ENCODE data around the gene RFC2.

The RFC2 gene

DNA sequence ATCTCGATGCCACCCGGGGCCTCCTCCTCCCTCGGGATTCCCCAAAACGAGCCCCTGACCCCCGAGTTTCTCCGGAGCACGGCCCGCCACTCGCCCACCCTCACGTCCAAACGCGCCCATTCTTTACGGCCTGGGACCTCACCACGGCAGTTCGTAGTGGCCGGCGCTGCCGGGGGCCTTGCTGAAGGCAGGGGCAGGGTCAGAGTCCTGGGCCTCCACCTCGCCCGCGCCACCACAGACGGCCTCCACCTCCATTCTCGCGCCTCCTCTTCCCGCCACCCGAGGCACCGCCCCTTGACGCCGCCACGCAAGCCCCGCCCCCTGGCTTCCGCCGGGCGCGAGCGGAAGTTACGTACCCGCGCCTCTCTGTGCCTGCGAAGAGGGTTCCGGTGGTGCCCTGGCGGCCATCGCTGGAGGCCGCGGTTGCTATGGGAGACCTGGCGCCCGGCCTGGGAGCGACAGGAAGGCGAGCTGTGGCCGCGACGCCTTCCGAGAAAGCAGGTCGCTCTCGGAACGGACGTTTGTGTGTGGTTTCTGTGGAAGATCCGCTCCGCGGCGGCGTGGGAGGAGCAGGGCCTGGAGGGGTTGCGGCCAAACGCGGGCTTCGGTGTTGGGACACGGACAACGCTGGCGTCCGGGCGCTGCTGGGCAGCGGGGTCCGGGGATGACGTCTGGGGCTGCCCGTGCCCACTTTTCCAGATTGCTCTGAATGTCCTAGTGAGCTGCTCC, at the start of gene RFC2:
Gene RFC2 (minus strand): TSS at position 271 of the 729 bp plus-strand sequence. CDS start 16 bp downstream, at position 255.
- DNase-seq = peak; percentile 99 to 100

DNA sequence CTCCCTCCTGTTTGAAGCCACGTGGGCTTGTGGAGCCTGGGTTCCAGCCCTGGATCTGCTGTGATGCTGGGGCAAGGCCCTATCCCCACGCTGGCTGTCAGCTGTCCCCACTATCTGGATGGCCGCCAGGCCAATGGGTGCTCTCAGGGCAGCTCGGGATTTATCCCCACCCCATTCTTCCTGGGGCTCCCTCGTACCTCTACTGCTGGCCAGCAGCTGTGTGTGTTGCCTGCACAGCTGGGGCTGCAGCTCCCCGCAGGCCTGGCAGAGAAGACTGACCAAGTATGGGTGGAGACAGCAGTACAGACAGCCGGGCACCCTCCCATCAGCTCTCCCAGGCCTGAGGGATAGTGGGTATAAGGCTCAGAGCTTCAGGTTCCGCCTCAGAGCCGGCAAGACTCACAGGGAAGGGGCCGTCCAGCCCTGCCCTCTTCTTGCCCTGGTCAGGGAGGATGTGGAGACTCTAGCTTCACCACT, 48.6 kb upstream of the RFC2 start:
- no peak for DNase-seq

DNA sequence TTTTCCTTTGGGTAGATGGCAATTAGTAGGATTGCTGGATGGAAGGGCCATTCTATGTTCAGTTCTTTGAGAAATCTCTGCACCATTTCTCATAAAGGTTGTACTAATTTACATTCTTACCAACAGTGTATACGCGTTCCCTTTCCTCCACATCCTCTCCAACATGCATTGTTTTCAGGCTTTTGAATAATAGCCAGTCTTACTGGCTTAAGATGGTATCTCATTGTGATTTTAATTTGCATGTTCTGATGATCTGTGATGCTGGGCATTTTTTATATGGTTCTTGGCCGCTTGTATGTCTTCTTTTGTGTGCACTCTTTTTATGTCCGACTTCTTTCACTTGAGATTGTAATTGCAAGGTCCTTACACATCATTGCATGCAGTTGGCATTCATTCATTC, 46.7 kb upstream of the RFC2 start:
- DNase-seq = no peak

DNA sequence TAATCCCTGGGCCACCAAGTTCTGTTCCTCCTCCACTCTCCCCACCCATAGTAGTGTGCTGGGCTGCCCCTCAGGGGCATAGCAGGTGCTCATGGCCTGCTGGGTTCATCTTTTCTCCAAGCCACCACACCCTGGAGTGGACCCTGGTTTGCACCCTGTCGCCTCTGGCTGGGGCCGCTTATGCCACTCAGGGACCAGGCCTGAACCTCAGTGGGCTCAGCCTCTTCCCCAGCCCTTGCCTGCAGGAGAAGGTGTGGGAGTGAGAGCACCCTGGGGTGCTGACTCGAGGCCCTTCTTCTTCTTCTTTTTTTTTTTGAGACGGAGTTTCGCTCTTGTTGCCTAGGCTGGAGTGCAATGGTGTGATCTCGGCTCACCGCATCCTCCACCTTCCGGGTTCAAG, 45.2 kb upstream of the RFC2 start:
- DNase-seq = no peak

DNA sequence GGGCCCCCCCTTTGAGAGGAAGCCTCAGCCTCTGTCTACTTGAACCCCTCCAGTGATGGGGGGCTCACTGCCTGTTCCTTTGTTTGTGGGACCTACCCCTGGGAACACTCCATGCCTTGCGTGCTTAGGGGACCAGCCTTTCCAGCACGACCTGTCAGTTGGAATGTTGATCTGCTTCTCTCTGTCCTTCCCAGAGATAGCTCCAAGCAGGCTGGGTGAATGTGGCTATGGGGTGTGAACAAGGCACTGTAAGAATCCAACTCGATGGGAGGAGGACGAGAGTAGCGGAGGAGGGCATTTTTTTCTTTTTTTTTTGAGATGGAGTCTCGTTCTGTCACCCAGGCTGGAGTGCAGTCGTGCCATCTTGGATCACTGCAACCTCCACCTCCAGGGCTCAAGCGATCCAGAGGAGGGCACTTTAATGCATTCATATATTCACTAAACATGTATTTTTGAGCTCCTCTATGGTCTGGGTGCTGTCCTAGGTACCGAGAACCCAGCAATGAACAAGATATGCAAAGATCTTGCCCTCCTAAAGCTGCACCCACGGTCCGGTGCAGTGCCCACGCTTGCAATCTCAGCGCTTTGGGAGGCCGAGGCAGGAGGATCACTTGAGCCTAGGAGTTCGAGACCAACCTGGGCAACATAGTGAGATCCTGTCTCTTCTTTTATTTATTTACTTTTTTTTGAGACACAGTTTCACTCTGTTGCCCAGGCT, 43.5 kb upstream of the RFC2 start:
- DNase-seq = no peak

DNA sequence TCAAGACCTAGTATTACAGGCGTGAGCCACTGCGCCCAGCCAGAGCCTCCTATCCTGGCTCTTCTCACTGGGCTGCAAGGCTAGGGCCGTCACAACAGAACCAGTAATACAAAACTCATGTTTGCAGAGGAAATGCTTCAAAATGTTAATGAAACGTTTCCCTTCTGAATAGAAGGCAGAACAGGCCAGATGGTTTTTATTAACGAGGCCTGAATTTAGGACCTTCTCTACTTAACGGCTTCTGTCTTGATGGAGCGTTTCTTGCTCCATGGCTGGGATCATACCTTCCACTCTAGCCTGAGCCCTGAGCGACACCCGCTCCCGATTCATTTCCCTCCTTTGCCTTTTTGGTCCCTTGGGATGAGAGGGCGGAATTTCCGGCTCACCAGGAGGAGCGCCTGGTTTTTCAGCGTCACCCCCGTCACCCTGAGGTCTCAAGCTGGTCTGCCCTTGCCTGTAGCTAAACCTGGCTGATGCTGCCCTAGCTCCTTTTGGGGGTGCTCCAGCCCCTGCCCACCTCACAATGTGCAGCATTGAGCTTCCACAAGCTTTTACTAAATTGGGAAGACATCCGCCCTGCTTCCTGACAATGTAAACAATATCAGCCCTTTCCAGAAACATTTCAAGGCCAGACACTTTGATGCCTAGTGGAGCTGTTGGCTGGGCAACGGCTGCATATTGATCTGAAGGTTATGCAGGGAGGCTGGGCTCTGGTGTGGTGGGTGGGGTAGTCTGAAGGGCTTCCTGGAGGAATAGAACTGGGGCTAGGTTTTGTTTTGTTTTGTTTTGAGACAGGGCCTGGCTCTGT, 40.2 kb upstream of the RFC2 start:
- no peak for DNase-seq

DNA sequence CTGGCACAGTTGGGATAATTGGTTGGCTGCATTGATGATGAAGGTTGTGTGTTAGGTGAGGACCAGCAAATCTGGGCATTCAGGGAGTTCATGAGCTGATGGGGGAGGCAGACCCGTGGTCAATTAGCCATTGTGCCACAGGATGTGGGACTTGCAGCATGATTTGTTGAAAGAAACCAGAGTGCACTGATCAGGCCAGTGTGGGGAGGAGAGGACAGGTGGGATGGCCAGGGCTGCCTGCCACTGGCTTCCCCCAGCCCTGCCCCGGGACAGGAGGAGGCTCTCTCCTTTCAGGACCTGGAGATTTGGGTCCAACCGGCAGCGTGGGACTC, 39.3 kb upstream of the RFC2 start:
- no peak for DNase-seq

DNA sequence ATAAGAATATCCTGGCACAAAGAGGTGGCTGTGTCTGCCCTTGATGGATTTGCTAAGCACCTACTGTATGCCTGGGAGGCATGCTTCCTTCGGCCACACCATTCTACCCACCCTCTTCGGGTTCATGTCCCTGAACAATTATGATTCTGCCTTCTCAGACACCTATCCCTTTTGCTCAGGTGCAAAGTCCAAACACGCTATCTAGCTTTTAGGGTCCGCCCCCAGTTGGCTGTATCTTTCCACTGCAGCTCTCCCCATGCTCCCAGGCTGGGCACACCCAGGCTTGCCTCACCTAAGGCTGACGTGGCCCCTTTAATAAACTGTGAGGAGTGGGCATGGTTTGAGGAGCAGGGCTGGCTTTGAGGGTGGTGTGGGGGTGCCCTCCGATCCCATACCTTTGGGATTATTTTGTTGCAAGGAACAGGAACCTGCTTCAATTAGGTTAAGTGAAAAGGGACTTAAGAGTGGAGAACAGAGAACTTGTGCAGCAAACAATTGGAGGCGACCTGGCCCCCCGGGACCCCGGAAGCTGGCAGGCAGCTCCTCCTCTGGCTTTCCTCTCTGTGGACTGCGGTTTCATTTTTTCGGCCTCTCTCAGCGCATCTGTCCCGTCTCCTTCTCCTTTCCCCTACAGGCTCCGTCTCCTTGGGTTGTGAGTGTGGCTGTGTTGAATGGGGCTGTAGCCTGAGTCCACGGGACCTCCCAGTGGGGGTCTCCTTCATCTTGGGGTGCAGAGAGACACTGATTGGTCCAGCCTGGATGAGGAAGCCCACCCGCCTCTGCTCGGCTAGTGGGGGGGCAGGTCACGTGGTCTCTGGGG, 38.8 kb upstream of the RFC2 start:
- DNase-seq = no peak

DNA sequence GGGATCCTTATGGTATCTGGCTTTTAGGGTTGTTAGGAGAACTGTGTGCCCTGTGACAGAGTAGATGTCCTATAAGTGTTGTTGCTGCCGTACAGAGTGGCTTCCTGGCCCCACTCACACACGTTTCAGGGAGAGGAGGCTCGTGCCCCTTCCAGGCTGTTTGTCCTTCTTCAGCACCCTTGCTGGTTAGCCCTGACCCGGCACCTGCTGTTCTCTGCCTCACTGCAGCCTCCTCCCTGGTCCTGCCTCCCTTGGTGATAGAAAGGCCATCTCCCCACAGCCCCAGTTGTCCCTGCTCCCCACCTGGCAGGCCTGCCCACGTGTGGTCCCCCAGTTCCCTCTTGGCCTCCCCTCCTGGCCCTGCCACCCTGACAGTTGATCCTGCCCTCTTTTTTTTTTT, 37.3 kb upstream of the RFC2 start:
- no peak for DNase-seq

DNA sequence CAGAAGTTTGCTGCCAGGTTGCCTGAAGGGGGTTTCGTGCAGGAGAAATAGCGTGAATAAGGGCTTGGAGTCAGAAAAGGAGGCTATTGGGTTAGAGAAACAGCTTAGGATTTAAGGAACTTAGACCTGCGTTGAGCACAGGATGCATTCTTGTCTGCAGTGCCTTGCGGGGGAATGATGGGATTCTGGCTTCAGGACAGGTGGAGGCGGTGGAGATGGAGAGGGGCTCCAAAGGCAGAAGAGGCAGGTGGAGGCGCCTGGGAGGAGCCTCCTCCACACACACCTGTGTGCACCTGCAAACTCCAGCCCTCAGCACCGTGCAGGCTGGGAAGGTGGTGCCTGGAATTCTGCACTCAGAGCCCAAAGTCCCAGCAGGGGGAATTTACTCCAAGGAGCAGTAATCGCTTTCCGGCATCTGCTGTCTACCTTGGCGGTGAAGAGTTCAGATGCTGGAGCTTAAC, 36.8 kb upstream of the RFC2 start:
- DNase-seq = no peak

DNA sequence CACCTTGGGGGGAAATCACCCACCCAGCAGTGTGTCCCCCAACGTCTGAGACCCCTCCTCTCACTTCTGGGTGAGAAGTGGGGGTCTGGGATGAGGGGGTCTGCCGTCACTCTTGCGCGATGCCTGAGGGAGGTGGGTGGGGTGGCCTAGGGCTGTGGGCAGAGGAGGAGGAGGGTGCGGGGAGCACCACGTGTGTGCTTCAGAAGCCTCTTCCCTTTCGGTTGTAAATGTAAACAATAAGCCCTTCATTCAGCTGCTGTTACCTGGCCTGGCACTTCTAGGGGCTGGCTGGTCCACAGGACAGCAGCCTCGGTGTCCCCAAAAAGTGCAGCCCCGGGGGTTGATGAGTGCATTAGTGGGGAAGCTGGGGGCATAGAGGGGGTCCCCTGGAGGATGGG, 36.4 kb upstream of the RFC2 start:
- DNase-seq = no peak

DNA sequence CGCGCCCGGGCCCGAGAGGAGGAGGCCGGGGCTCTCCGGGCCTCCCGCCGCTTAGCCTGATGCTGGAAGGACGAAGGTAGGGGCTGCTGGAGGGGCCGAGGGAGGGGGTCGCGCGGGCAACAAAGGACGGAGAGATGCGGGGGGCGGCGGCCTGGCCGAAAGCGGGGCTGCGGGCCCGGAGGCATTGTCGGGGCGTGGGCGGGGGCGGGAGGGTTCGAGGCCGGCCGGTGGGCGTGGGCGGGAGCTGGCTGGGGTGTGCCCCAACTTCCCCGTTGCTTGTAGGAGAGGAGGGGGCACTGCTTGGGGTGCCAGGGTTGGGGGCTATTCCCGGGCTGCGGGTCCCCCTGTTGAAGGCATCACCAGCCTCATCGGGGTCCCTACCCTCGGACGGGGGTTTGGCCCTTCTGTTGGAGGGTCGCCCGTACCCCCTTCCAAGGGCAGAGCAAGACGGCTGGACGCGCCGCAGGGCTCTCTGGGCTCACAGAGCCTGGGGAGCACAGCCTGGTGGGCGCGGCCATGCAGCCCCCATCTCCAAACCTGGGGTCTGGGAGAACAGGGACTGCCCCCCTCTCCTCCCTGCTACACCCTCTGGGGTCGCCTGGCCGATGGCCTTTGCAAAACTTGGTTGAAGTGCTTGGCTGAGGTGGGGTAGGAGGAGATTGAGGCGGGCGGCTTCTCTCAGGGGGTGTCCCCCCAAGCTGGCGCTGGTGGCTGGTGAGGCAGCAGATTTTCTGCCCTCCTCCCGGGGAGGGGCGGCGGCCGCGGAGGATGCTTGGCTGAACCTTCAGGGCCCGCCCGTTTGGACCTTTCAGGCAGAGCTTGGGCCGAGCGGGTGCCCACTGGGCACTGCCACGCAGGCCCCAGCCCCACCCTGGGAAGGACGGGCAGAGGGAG, 35.7 kb upstream of the RFC2 start:
- peak; percentile 34 to 35 for DNase-seq

DNA sequence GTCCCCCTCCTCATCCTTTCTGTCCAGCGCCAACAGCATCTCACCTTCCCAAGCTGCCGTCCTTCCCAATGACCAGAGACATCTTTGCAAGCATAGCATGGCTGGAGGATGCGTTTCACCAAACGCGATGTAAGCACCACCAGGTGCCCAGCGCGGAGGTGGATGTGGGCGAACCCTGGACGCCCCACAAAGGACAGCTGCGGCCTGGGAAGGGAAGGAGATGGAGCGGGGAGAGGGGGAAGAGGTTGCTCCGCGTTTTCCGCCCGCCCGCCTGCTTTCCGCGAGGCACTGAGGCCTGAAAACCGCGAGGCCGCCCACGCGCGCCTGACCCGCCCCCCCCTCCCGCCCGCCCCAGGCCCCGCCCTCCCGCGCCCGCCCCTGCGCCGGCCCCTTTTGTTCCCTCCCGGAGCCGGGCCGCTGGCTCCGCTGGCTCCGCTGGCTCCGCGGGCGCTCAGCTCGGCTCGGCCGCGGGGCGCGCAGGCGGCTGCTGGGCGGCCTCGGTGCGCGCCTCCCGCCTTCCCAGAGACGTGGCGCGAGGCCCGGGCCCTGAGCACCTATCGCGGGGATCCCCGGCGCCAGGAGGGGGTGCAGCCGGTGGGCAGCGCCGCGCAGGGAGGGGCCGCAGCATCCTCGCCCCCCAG, 34.9 kb upstream of the RFC2 start, which contains the start of gene CLIP2:
Gene CLIP2 (plus strand): TSS at position 390 of the 641 bp plus-strand sequence. CDS start 28,140 bp downstream, outside the sequence.
- peak; percentile 84 to 89 for DNase-seq

DNA sequence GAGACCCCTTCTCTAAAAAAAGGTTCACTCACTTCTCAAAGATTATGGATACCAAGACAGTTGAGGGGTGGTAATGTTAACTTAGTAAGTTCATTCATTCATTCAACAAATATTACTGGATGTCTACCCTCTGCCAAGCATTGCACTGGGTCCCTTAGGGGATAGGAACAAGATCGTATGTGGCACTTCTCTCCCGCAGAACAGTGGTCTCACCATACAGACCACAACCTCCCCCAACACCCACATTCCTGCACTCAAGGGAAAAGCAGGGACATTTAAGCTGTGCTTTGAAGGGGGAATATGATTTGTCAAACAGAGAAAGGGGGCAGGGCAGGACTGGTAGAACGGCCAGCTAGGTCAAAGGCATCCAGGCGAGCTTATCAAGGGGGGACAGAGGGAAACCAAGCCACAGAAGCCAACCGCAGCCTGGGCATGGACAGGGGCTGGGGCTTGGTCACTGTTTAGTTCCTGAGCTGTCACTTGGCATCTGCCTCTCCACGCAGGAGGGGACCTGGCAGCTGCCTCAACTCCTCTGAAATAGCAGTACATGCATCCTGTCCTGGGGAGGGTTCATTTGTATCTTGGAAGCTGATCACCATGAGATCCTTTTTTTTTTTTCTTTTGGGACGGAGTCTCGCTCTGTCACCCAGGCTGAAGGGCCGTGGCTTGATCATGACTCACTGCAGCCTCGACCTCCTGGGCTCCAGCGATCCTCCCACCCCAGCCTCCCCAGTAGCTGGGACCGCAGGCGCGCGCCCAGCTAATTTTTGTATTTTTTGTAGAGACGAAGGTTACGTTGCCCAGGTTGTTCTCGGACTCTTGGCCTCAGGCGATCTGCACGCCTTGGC, 34.1 kb upstream of the RFC2 start:
- DNase-seq = no peak

DNA sequence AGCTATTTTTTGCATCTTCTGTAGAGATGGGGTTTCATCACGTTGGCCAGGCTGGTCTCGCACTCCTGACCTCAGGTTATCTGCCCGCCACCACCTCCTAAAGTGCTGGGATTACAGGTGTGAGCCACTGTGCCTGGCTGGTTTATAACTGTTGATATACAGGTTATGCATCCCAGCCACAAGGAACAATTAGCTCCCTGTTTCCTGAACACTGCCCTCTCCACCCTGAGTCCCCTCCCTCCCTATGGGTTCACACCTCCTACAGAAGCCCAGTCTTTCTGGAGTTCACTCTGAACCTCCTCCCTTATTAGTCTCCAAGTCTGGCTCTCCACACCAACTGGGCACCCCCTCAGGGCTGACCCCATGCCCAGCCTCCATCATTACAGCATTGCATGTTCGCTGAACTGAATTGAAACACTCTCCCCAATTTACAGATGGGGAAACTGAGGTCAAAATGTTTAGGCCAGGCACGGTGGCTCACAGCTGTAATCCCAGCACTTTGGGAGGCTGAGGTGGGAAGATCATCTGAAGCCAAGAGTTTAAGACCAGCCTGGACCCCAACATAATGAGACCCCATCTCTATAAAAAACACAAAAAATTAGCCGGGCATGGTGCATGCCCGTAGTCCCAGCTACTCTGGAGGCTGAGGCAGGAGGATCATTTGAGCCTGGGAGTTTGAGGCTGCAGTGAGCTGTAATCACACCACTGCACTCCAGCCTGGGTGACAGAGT, 33.3 kb upstream of the RFC2 start:
- no peak for DNase-seq

DNA sequence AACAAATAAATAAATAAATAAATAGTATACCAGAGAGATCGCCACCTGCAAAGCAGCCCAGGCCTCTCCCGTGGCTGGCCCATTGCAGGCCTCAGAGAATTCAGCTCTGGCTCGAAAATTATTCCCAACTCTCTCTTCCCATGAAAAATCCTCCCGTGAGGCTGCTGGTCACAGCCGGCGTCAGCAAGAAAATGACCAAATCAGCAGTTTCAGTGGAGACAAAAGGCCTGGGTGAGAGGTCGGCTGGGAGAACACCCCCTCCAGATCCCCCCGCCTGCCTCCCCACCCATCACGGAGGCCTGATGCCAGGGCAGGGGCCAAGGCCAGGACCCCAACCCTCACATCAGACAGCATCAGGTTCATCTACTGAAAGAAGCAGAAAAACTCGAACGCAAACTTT, 31.9 kb upstream of the RFC2 start:
- DNase-seq = no peak

DNA sequence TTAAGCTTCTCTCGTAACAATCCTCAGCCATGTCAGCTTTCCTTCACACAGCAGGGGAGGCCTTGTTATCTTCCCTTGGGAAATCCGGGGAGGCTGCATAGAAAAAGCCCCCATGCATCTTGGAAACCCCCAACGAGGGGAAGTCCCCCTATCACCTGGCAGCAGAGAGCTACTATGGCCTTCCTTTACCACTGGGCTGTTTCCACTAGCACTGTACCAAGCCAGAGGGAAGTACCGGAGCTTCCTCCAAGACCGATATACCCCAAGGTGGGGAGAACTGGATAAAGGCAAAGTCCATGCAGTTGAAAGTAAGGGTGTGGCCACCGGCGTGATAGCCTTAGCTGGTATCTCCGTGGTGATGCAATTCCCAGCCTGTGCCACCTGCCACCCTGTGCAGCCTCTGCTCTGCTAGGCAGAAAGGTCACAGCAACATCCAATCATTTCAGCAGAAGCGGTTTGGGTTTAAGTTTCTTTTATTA, 30.6 kb upstream of the RFC2 start:
- DNase-seq = no peak

DNA sequence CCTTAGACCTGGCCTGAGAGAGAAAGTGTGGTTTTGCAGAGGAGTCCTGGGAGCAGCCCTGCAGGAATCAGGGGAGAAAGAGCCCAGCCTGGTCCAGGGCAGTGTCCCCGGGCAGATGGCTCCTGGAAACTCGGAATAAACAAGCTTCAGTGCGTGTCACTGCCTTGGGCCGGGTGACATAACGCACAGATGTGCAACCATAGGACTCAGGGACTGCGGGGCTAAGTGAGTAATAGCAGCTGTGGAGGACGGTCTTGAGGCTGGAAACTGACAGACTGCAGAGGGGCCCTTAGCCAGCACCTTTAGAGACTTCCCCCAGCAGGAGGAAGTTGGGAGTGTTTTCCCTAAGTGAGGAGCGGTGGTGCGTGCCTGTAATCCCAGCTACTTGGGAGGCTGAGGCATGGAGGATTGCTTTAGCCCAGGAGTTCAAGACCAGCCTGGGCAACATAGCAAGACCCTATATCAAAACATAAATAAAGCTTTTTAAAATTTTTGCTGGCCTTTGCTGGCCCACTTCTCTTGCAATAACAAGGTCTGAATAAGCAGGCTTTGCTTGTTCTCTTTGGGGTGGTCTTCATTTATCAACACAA, 29.8 kb upstream of the RFC2 start:
- DNase-seq = no peak

Data from activated T-cell treated with anti-CD3 and anti-CD28 coated beads, Interleukin-2, amount 50 U/mL, for 48 hours (primary cell).